Activated CD8-positive, alpha-beta memory T cell treated with anti-CD3 and anti-CD28 coated beads for 4 hours (primary cell): Measurements from ENCODE around the gene MPZL1.
"Not testable (repeated sequence)": the region's sequence is repeated elsewhere in the genome, so short reads cannot be mapped to it uniquely, and the experiment has no call there.

Source experiments
- DNase-seq, 2 donors: peaks; one replicate each; pipeline ENCODE4 v3.0.0-alpha.2; 2020; ENCODE audit warnings: low read depth in 2 of 2

The MPZL1 gene

GRCh38 chr1:167777269-167777650 lies 55.5 kb downstream of the MPZL1 start:
- no peak for DNase-seq

GRCh38 chr1:167781558-167781957 lies 59.8 kb downstream of the MPZL1 start:
- no peak for DNase-seq

- no peak for DNase-seq
Observed at GRCh38 chr1:167782946-167783345, 61.2 kb downstream of the MPZL1 start.

- DNase-seq = no peak
Observed at GRCh38 chr1:167784876-167785550, 63.2 kb downstream of the MPZL1 start.

GRCh38 chr1:167786502-167786901 lies 64.7 kb downstream of the MPZL1 start:
- no peak for DNase-seq

GRCh38 chr1:167789501-167789900 lies 67.7 kb downstream of the MPZL1 start:
- DNase-seq = no peak

GRCh38 chr1:167790117-167790516 lies 68.3 kb downstream of the MPZL1 start:
- no peak for DNase-seq

- DNase-seq = no peak
Observed at GRCh38 chr1:167791281-167792187, 69.8 kb downstream of the MPZL1 start.

GRCh38 chr1:167792188-167792565 lies 70.4 kb downstream of the MPZL1 start:
- DNase-seq = no peak

GRCh38 chr1:167794043-167794442 lies 72.3 kb downstream of the MPZL1 start:
- no peak for DNase-seq

GRCh38 chr1:167795810-167796740 lies 74.3 kb downstream of the MPZL1 start:
- no peak for DNase-seq

- DNase-seq = no peak
Observed at GRCh38 chr1:167797015-167797414, 75.2 kb downstream of the MPZL1 start.

GRCh38 chr1:167798952-167799351 lies 77.2 kb downstream of the MPZL1 start:
- no peak for DNase-seq

GRCh38 chr1:167799747-167800146 lies 78.0 kb downstream of the MPZL1 start:
- DNase-seq = no peak

GRCh38 chr1:167800251-167800650 lies 78.5 kb downstream of the MPZL1 start:
- no peak for DNase-seq

- DNase-seq = no peak
Observed at GRCh38 chr1:167802235-167802634, 80.5 kb downstream of the MPZL1 start.

GRCh38 chr1:167803358-167804207 lies 81.8 kb downstream of the MPZL1 start:
- peak; percentile 66 to 76 for DNase-seq

- no peak for DNase-seq
Observed at GRCh38 chr1:167805041-167805556, 83.3 kb downstream of the MPZL1 start.

- not testable (repeated sequence) for DNase-seq
Observed at GRCh38 chr1:167806235-167806634, 84.5 kb downstream of the MPZL1 start.

GRCh38 chr1:167806676-167807075 lies 84.9 kb downstream of the MPZL1 start:
- not testable (repeated sequence) for DNase-seq

GRCh38 chr1:167808104-167808503 lies 86.3 kb downstream of the MPZL1 start:
- no peak for DNase-seq
